DMS53 (cell line): ENCODE data around the gene MAST2.
"Not testable (repeated sequence)": the region's sequence is repeated elsewhere in the genome, so short reads cannot be mapped to it uniquely, and the experiment has no call there.

Source experiments
- DNase-seq: peaks from one replicate; lab custom pipeline; 2025; lab: John Stamatoyannopoulos, UW

Gene MAST2

DNA sequence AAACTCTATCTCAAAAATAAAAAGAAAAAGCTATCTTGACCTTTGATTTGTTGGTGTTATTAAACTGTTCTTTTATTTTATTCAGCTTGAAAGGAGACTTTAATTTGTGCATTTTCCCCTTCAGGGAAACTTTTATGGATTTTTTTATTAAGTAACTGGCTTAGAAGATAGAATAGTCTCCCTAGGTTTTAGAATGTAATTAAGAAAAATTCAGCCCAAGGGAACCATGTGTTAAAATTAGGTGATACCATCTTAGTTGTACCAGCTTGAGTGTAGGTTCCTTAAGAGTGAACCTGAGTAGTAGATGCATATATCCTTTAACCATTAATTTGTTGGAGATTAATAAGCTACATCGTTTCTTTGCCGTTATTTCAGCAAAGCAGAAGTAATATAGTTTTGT, 11.4 kb downstream of the MAST2 start:
- no peak for DNase-seq

- DNase-seq: no peak
Measured at GRCh38 chr1:45815667-45816458, 12.5 kb downstream of the MAST2 start.

DNA sequence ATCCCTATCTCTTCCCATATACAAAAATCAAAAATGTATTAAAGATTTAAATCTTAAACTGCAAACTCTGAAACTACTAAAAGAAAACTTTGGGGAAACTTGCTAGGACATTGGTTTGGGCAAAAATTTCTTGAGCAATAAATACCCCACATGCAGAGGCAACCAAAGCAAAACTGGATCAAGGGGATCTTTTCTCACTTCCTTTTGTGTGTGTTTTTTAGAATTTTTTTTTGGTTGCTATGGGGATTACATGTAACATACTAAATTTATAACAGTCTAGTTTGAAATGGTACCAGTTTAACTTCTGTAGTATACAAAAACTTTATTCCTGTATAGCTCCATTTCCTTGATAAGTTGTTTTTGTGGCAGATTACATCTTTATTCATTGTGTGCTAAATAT, 16.8 kb downstream of the MAST2 start:
- no peak for DNase-seq

- DNase-seq: no peak
Measured at GRCh38 chr1:45820788-45821187, 17.4 kb downstream of the MAST2 start.

GRCh38 chr1:45822644-45823043, 19.2 kb downstream of the MAST2 start:
- peak; percentile 25 for DNase-seq

GRCh38 chr1:45824607-45825006, 21.2 kb downstream of the MAST2 start:
- DNase-seq: no peak

- no peak for DNase-seq
Measured at GRCh38 chr1:45827256-45827655, 23.8 kb downstream of the MAST2 start.

GRCh38 chr1:45828841-45829240, 25.4 kb downstream of the MAST2 start:
- no peak for DNase-seq

DNA sequence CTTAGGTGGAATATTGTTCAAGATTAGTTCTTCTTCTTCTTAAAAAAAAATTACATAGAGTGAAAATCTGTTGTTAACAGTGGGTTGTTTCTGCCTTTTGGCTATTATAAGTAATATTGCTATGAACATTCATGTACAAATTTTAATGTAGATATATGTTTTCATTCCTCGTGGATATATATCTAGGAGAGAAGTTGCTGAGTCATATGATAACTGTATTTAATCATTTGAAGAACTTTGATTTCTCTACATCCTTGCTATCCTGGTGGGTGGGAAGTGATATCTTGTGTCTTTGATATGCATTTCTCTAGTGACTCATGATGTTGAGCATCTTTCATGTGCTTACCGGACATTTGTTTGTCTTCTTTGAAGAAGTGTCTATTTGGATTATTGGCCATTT, 29.9 kb downstream of the MAST2 start:
- DNase-seq: no peak

DNA sequence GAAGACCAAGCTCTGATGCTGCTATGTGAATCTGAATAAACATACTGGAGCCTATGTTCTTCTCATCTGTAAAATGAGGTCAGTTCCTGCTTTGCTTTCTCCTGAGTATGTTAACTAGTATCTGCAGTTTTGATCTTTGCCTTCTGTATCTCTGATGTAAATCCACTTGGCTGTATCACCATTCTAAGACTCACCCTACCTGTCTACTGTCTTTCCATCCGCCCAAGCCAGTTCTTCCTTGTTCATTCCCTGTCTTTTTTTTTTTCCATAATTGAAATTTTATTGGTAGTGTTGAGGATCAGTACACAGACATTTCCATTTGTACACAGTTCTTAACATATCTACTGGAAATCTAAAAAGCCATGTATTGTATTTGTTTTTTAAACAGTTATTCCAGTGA, 31.3 kb downstream of the MAST2 start:
- no peak for DNase-seq

DNA sequence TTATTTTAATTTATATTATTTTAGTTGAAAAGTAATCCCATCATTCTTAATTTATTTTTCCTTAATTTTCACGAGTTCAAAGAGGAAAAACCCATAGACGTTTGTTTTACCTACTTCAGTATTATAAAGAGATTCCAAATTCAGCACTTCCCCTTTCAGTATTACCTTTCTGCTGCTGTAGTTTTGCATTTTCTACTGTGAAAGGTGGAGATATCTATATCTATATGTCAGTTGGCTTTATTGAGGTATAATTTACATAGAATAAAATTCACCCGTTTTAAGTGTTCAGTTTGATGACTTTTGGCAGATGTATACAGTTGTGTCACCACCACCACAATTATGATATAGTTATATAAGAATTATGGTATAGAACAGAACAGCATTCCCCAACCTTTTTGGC, 33.0 kb downstream of the MAST2 start:
- no peak for DNase-seq

DNA sequence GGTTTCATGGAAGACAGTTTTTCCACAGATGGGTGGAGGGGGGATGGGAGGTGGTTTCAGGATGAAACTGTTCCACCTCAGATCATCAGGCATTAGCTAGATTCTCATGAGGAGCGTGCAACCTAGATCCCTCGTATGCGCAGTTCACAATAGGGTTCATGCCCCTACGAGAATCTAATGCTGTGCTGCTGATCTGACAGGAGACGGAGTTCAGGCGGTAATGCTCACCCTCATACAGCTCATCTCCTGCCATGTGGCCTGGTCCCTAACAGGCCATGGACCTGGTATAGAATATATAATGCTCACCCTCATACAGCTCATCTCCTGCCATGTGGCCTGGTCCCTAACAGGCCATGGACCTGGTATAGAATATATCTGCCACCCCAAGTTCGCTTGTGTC, 33.4 kb downstream of the MAST2 start:
- DNase-seq: not testable (repeated sequence)

DNA sequence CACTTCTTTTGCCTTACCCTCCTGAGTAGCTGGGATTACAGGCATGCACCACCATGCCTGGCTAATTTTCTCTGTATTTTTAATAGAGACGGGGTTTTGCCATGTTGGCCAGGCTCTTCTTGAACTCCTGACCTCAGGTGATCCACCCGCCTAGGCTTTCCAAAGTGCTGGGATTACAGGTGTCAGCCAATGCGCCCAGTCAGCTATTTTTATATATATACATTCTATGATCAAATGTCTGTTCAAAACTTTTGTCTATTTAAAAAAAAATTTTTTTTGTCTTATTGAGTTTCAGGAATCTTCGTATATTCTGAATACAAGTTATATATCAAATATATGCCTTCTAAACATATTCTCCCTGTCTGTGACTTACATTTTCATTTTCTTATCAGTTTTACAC, 34.9 kb downstream of the MAST2 start:
- not testable (repeated sequence) for DNase-seq

DNA sequence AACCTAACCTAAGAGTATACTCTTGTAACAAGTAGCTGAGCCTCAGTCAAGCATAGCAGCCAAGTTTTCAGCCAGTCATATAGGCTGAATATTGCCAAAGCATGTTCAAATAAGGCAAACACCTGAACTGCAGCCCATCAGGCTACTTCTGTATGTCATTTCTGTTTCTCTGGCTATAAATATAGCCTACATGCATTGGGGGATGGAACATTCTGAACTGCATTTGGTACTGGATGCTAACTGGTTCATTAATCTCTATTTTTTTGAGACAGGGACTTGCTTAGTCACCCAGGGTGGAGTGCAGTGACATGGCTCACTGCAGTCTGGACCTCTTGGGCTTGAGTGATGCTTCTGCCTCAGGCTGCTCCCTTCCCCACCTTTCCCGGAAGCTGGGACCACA, 37.3 kb downstream of the MAST2 start:
- peak; percentile 28 for DNase-seq

- no peak for DNase-seq
Measured at GRCh38 chr1:45842786-45843185, 39.4 kb downstream of the MAST2 start.

GRCh38 chr1:45843474-45843905, 40.1 kb downstream of the MAST2 start:
- peak; percentile 8 for DNase-seq

DNA sequence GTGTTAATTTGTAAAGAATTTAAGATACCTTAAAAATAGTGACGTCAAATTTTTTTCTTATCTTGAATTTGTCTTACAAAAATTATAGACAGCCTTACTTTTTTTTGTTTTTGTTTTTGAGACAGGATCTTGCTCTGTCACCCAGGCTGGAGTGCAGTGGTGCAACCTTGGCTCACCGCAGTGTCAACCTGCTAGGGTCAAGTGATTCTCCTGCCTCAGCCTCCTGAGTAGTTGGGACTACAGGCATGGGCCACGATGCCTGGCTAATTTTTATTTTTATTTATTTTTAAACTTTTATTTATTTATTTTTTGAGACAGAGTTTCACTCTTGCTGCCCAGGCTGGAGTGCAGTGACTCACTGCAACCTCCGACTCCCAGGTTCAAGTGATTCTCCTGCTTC, 40.6 kb downstream of the MAST2 start:
- DNase-seq: not testable (repeated sequence)

- no peak for DNase-seq
Measured at GRCh38 chr1:45846931-45847330, 43.5 kb downstream of the MAST2 start.

GRCh38 chr1:45848097-45848496, 44.7 kb downstream of the MAST2 start:
- DNase-seq: no peak

DNA sequence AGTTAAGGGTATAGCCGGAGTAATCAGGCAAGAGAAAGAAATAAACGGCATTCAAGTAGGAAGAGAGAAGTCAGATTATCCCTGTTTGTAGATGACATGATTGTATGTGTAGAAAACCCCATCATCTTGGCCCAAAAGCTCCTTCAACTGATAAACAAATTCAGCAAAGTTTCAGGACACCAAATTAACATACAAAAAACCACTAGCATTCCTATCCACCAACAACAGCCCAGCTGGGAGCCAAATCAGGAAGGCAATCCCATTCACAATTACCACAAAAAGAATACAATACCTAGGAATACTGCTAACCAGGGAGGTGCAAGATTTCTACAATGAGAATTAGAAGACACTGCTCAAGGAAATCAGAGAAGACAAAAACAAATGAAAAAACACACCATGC, 45.3 kb downstream of the MAST2 start:
- DNase-seq: no peak

DNA sequence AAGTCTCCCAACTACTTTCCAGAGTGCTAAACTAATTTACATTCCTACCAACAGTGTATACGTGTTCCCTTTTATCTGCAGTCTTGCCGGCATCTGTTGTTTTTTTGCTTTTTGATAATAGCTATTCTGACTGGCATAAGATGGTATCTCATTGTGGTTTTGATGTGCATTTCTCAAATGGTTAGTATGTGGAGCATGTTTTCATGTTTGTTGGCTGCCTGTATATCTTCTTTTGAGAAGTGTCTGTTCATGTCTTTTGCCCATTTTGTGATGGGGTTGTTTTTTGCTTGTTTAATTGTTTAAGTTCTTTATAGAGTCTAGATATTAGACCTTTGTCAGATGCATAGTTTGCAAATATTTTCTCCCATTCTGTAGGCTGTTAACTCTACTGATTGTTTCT, 46.6 kb downstream of the MAST2 start:
- DNase-seq: no peak

GRCh38 chr1:45854724-45855123, 51.3 kb downstream of the MAST2 start:
- peak; percentile 57 for DNase-seq

GRCh38 chr1:45857101-45857700, 53.8 kb downstream of the MAST2 start:
- no peak for DNase-seq
